ENCODE results near the gene UNCX.

The UNCX gene

GRCh38 chr7:1218541-1219165 lies 14.0 kb upstream of the UNCX start:
- no peak for DNase-seq

- DNase-seq: no peak
These were observed 13.2 kb upstream of the UNCX start for GRCh38 chr7:1219498-1219897.

- DNase-seq: no peak
These were observed 12.5 kb upstream of the UNCX start for GRCh38 chr7:1220000-1220726.

GRCh38 chr7:1220977-1221745 lies 11.5 kb upstream of the UNCX start:
- DNase-seq: no peak

GRCh38 chr7:1223196-1223981 lies 9.3 kb upstream of the UNCX start:
- DNase-seq: no peak

GRCh38 chr7:1224086-1224716 lies 8.5 kb upstream of the UNCX start:
- no peak for DNase-seq

- DNase-seq: no peak
These were observed 7.6 kb upstream of the UNCX start for GRCh38 chr7:1225030-1225429.

GRCh38 chr7:1225441-1226185 lies 7.1 kb upstream of the UNCX start:
- DNase-seq: no peak

- no peak for DNase-seq
These were observed 6.3 kb upstream of the UNCX start for GRCh38 chr7:1226186-1226901.

- no peak for DNase-seq
These were observed 5.4 kb upstream of the UNCX start for GRCh38 chr7:1227071-1227804.

- DNase-seq: no peak
These were observed 4.7 kb upstream of the UNCX start for GRCh38 chr7:1227814-1228544.

GRCh38 chr7:1228545-1229201 lies 4.0 kb upstream of the UNCX start:
- no peak for DNase-seq

- DNase-seq: no peak
These were observed 3.3 kb upstream of the UNCX start for GRCh38 chr7:1229202-1229947.

GRCh38 chr7:1229956-1230355 lies 2.7 kb upstream of the UNCX start:
- no peak for DNase-seq

- DNase-seq: no peak
These were observed 2.1 kb upstream of the UNCX start for GRCh38 chr7:1230411-1231213.

- no peak for DNase-seq
These were observed 1.2 kb upstream of the UNCX start for GRCh38 chr7:1231214-1232102.

GRCh38 chr7:1232103-1232466 lies 587 bp upstream of the UNCX start:
- no peak for DNase-seq

All from NCI-H187 (cell line).